ENCODE data around the gene FLNC. TPM values are rescaled to one million over a fixed set of nuclear protein-coding genes. Genes with fewer than 3 reads are reported as not detected.
A peak's percentile ranks its signal among the peaks of the same experiment; 100 is the strongest.

The FLNC gene
- total and polyA plus RNA-seq, 9 of the 15 experiments (the other 6 are each of a cell fraction or from before 2014, with no cell fraction given): 0.90 to 155 (median 28.8) TPM

- H3K9me1 ChIP-seq (ENCODE audit: control insufficient read depth, insufficient read depth, low read length): no peaks in the 10 kb centered on the region
- no peaks in the 10 kb centered on the region for H3K36me3 ChIP-seq (ENCODE audit: control insufficient read depth, insufficient read depth, low read length)
- peaks cover 7% of the 10 kb centered on the region; the same call in 1 of the 2 replicates for H4K20me1 ChIP-seq (replicated peaks; ENCODE audit: control insufficient read depth, insufficient read depth, low read length)
- ChIA-PET POLR2A (interaction anchor here (1.5 kb wide), 1 partner anchor 15 kb away, joined by 3 read pairs; no protein-coding TSS in a partner anchor), CTCF (ENCODE audit: low intra/inter-chr PET ratio) (interaction anchor here (0.7 kb wide), 1 partner anchor 461 kb away, joined by 6 read pairs; no protein-coding TSS in a partner anchor)
- H3K27me3 ChIP-seq (ENCODE audit: control insufficient read depth in 2 of 2, insufficient read depth in 2 of 2, low read length in 2 of 2): peaks cover 28 to 55% of the 10 kb centered on the region in 2 experiments
- no peak overlapping the region for H3K4me2 ChIP-seq (ENCODE audit: insufficient read depth, low read length)
- no peak overlapping the region for H3K27ac ChIP-seq (ENCODE audit: extremely low read depth, low read depth, low read length)
- FAIRE-seq (no peak), ATAC-seq (no peak), DNase-seq (ENCODE audit: extremely low read depth in 1 of 4, low spot score in 3 of 4) (no peak)
- in situ Hi-C loops (cut with MboI): no loop called here
- no peaks in the 10 kb centered on the region; the same call in 1 of the 2 replicates for H3K9me3 ChIP-seq (replicated peaks; ENCODE audit: control insufficient read depth, insufficient read depth, low read depth, low read length)
- BruUV-seq (replicated peaks): no TSS peak
- no peak overlapping the region for H3K9ac ChIP-seq (ENCODE audit: insufficient read depth in 1 of 2, low read depth in 2 of 2, low read length in 2 of 2)
- intact Hi-C loops (cut with micrococcal nuclease): no loop called here
- H3K4me1 ChIP-seq (replicated peaks in 1 of 2; ENCODE audit: control insufficient read depth in 2 of 2, insufficient read depth in 2 of 2, low read length in 2 of 2): peaks cover 13 to 48% of the 10 kb centered on the region in 2 experiments
- 7% methylated on average over 19 of the region's 19 CpGs for WGBS (ENCODE audit: insufficient coverage, low coverage, missing lambda C conversion rate)
- no peak overlapping the region for H2AFZ ChIP-seq (ENCODE audit: low read depth, low read length)
- H3K4me3 ChIP-seq: no peak overlapping the region
- H3K79me2 ChIP-seq (ENCODE audit: control insufficient read depth, insufficient read depth, low read length): no peaks in the 10 kb centered on the region
- TF ChIP-seq ZNF764 (CRISPR knock-in tag; IDR thresholded peaks at IDR 0.05; ENCODE audit: low read depth): no peak
- peak; percentile 91 for TF ChIP-seq NFRKB (IDR thresholded peaks at IDR 0.05; ENCODE audit: low read depth)
- TF ChIP-seq ZNF175 (CRISPR knock-in tag; IDR thresholded peaks at IDR 0.05; ENCODE audit: low read depth): no peak
- TF ChIP-seq ATF7 (IDR thresholded peaks at IDR 0.05): 0 out of 2 replicates have a peak, but pooled peaks have one; percentile 35
- peak; percentile 86 for TF ChIP-seq ZBTB40 (IDR thresholded peaks at IDR 0.05)
- TF ChIP-seq ZBTB40 (CRISPR knock-in tag; IDR thresholded peaks at IDR 0.05): no peak
- TF ChIP-seq CHD2 (IDR thresholded peaks at IDR 0.05; ENCODE audit: low read depth, low read length): no peak
- peak; percentile 40 for TF ChIP-seq DACH1 (IDR thresholded peaks at IDR 0.05; ENCODE audit: partially characterized antibody)
- 0 out of 2 replicates have a peak, but pooled peaks have one; percentile 8 for TF ChIP-seq ZNF212 (CRISPR knock-in tag; IDR thresholded peaks at IDR 0.05)
- TF ChIP-seq CGGBP1 (CRISPR knock-in tag; IDR thresholded peaks at IDR 0.05): no peak
- TF ChIP-seq POLR2B (IDR thresholded peaks at IDR 0.05; ENCODE audit: low read depth, partially characterized antibody): peak; percentile 38
- no peak for TF ChIP-seq C11orf30 (IDR thresholded peaks at IDR 0.05; ENCODE audit: low read depth)
- TF ChIP-seq MBD2 (IDR thresholded peaks at IDR 0.05; ENCODE audit: borderline replicate concordance, low read depth): no peak
Observed at GRCh38 chr7:128906766-128907559, 76.8 kb downstream of the FLNC start.
